Measurements from ENCODE around the gene PAX3.

DNA sequence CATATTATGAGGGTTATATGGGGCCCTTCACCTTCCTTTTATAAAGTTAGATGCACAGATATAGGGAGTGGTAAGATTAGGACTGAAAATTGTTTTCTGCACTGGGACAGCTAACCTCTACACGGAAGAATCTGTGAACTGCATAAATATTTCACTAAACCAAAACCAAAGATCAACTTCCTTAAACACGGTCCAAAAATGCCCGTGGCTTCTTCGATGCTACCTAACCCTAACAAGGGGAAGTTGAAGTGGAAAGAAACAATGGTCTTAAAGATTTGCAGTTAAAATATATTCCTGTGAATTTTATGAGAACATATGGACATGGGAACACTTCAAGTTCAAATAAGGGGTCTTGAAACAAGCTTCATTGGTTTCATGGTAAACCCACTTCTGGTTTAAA lies 33.3 kb upstream of the PAX3 start:
- TF ChIP-seq, protein P1, sequence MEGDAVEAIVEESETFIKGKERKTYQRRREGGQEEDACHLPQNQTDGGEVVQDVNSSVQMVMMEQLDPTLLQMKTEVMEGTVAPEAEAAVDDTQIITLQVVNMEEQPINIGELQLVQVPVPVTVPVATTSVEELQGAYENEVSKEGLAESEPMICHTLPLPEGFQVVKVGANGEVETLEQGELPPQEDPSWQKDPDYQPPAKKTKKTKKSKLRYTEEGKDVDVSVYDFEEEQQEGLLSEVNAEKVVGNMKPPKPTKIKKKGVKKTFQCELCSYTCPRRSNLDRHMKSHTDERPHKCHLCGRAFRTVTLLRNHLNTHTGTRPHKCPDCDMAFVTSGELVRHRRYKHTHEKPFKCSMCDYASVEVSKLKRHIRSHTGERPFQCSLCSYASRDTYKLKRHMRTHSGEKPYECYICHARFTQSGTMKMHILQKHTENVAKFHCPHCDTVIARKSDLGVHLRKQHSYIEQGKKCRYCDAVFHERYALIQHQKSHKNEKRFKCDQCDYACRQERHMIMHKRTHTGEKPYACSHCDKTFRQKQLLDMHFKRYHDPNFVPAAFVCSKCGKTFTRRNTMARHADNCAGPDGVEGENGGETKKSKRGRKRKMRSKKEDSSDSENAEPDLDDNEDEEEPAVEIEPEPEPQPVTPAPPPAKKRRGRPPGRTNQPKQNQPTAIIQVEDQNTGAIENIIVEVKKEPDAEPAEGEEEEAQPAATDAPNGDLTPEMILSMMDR (IDR thresholded peaks at IDR 0.05): no peak
- TF ChIP-seq POLR2A (IDR thresholded peaks at IDR 0.05) (no peak), POLR2AphosphoS5 (IDR thresholded peaks at IDR 0.05) (no peak)
